ENCODE results near the gene NPAS3.

NPAS3 gene

GRCh38 chr14:33691907-33692306 lies 753.2 kb downstream of the NPAS3 start:
- DNase-seq: no peak

GRCh38 chr14:33692762-33693161 lies 754.1 kb downstream of the NPAS3 start:
- no peak for DNase-seq

DNA sequence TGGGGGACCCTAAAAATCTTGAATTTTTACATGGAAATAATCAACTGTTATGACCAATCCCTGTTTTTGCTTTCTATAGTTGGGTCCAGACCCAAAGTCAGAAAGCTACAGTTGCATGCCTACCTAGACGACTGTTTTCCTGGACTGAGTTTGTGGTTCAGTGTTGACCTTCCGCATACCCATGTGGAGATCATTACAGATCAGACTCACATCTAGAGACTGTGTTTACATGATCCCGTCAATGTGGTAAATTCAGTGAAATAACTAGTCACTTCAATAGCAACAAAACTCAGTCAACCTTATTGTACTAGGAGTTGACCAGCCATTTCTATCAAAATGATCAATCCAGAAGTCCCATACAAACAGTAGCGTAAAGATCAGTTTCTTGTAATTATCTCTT lies 754.6 kb downstream of the NPAS3 start:
- DNase-seq: no peak

- no peak for DNase-seq
Observed at GRCh38 chr14:33696165-33696564, 757.5 kb downstream of the NPAS3 start.

DNA sequence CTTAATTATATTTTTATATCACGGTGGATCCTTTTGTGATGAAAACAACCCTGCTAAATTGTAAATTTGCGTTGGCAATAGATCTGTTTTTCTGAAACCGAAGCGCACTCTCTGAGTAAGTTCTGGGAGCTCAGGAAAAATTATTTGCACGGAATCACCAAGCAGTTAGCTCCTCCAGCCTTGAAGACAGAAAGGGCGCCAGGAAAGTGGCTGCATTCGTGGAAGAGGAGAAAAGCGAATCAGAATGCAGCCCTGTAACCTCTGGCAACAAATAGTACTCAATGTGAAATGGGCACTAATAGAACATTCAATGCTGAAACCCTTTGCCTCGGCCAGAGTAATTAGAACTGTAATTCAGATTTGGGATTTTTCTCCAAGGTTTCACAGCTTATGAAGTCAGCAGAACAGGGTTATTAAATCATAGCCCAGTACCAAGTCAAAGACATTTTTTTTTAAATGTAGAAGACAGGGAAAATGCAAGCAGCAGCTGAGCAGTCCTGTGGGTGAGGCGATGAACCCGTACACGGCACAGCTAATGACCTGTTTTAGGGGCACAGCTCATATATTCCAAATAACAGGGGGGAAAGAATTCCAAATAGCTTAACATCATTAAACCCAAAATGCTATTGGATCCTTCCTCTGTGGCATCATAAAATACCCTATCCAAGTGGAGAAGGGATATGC lies 760.8 kb downstream of the NPAS3 start:
- DNase-seq: no peak

GRCh38 chr14:33700052-33700451 lies 761.4 kb downstream of the NPAS3 start:
- no peak for DNase-seq

GRCh38 chr14:33702293-33702692 lies 763.6 kb downstream of the NPAS3 start:
- DNase-seq: no peak

GRCh38 chr14:33704481-33704880 lies 765.8 kb downstream of the NPAS3 start:
- DNase-seq: no peak

DNA sequence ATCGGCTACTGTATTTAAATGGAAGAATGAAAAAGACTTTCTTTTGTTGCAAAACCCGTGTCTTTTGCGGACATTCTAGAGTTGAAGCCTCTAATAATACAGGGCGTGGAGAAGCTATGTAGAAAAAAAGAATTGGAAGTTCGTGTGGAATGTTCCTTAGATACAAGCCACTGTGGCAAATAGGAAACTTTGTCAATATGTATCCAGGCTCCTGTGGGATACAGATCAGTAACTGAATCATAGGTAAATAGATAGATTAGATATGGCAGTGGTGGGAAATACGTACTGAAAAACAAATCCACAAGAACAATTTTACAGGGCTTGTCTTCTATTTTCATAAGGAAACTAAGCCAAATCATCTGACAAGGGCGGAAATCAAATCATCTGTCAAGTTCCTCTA lies 766.8 kb downstream of the NPAS3 start:
- no peak for DNase-seq

GRCh38 chr14:33707716-33708115 lies 769.0 kb downstream of the NPAS3 start:
- no peak for DNase-seq

DNA sequence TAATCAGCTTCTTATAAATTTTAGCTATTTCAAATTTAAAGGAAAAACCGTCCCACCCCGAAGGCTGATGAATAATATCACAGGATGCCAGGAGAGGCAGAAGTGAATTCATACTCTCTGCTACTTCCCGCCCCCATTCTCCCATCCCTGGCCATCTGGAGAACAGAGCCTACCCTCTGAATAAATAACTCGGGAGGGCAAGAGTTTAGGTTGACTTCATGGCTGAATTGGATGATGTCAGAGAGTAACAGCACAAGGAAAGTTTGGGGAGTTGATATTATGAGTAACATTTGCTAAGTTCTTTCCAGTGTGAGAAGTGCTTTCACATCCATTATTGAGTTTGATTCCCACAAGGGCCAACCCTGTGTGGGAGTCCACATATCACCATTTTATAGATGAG lies 770.6 kb downstream of the NPAS3 start:
- no peak for DNase-seq

- DNase-seq: no peak
Observed at GRCh38 chr14:33709711-33710110, 771.0 kb downstream of the NPAS3 start.

DNA sequence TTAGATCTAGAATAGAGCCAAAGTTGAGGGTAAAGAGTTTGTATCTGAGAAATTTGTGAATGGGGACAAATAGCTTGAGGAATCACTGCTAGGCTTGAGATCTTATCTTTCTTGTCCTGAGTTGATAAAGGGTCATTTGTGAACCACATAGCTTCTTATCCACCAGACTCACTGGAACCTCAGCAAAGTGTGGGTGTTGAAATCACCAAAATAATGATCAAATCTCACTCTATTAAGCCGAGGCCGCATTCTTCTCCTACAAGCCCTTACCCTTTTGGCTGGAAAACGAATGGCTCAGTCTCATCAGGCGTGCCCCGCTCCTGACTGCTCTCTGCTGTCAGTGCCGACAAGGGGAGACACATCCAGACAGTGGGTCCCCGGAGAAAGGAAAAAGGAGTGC lies 771.6 kb downstream of the NPAS3 start:
- no peak for DNase-seq

GRCh38 chr14:33711194-33711593 lies 772.5 kb downstream of the NPAS3 start:
- DNase-seq: no peak

DNA sequence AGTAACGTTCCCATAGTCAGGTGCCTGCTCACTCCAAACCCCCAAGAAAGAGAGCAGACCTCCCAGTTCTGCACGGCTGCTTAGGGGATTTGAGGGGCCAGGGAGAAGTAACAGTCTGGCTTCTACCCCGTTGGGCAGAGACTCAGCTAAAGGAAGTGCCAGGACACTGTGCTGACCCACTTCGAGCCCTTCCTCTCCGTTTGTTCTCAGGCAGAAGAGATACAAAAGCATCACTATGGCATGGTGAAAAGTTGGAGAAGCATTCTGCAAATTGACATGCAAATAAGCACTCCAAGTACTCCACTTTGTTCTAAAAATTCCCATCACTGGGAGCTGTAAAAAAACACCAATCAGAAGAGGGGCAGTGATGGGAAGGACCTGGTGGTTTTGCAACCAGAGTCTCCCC lies 773.1 kb downstream of the NPAS3 start:
- no peak for DNase-seq

GRCh38 chr14:33714527-33715226 lies 776.0 kb downstream of the NPAS3 start:
- DNase-seq: no peak

- DNase-seq: no peak
Observed at GRCh38 chr14:33715227-33715528, 776.5 kb downstream of the NPAS3 start.

GRCh38 chr14:33716921-33717320 lies 778.2 kb downstream of the NPAS3 start:
- no peak for DNase-seq

DNA sequence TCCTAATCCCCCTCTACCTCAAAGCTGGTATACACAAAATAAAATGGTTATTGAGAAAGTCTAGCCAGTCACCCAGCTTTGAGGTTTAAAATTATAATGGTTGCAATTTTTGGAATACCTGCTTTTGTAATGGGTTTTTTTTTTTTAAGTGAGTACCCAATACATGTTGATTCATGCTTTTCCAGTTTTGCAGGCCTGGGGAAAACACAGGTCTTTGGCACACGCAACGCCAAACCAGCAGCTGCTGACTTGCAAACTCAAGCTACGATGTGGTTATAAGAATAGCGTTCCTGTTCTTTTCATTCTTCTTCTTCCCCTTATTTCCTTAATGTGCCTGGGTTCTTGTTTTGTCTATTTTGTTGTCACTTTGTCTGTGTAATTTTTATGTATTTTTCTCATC lies 779.2 kb downstream of the NPAS3 start:
- no peak for DNase-seq

GRCh38 chr14:33720284-33720787 lies 781.7 kb downstream of the NPAS3 start:
- no peak for DNase-seq

- no peak for DNase-seq
Observed at GRCh38 chr14:33726685-33727084, 788.0 kb downstream of the NPAS3 start.

GRCh38 chr14:33727606-33728005 lies 788.9 kb downstream of the NPAS3 start:
- no peak for DNase-seq

- DNase-seq: no peak
Observed at GRCh38 chr14:33728010-33728498, 789.4 kb downstream of the NPAS3 start.

DNA sequence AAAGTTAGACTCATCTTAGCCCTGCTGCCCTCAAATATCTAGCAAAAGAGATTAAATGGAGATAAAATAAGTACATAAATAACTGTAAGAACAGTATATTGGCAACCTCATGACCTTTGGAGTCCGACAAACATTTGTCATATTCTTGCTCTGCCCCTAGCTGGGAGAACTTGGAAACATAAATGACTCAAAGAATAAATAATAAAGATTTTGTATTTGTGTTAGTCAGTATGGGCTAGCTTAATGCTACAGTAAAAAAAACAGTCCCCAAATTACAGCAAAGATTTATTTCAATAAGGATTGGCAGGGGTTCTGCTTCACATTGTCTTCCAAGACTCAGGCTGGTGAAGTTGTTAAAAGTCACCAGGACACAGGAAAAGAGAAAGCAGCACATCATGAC lies 791.5 kb downstream of the NPAS3 start:
- DNase-seq: no peak

DNA sequence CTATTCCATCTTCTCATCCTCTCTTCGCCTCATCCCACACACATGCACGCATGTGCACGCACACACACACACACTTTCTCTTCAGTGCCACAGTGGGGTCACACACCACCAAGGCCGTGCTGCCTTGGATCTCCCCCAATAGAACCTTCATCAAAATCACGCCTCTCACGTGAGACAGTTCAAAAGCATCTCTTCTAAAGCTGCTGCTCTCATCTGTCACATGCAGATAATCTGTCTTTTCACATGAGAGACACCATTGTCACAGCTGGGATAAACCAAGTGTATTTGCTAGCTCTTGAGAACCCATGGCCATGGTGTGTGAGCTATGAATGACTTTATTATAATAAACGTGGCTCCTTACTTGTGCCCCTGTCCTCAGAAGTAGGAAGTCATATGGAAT lies 793.5 kb downstream of the NPAS3 start:
- DNase-seq: no peak
